WTC11 (cell line): ENCODE data around the gene FBXL7. TPM values are rescaled to one million over a fixed set of nuclear protein-coding genes. Genes with fewer than 3 reads are reported as not detected.

Source experiments
- ATAC-seq: fragments of 200-7000 bp; cut with Tn5 transposase; 2 replicates; pipeline ENCODE4 v1.10.0; 2021; ENCODE audit warnings: mild to moderate bottlenecking, moderate library complexity
- CTCF ChIA-PET: fragments of 300-600 bp; sonication (Branson Sonifier 250); formaldehyde crosslinking; loops from one replicate; lab custom pipeline; 2021; ENCODE audit warnings: antibody characterized with exemption; lab: Charles Lee
- POLR2A ChIA-PET: fragments of 350-600 bp; sonication (Branson Sonifier 250); formaldehyde crosslinking; loops from one replicate; lab custom pipeline; 2021; ENCODE audit warnings: antibody characterized with exemption; lab: Charles Lee
- DNase-seq: peaks from one replicate; pipeline ENCODE4 v3.0.0; 2021; ENCODE audit warnings: low spot score
- H3K27ac Mint-ChIP-seq: 2 replicates; pipeline ENCODE4 v1.8.0; 2021; ENCODE audit warnings: mixed read lengths
- H3K27me3 Mint-ChIP-seq: 2 replicates; pipeline ENCODE4 v1.8.0; 2021; ENCODE audit warnings: low read depth, mild to moderate bottlenecking, moderate library complexity, mixed read lengths
- H3K36me3 Mint-ChIP-seq: 2 replicates; pipeline ENCODE4 v1.8.0; 2021; ENCODE audit warnings: mixed read lengths
- H3K4me1 Mint-ChIP-seq: 2 replicates; pipeline ENCODE4 v1.8.0; 2022; ENCODE audit warnings: mixed read lengths
- H3K4me3 Mint-ChIP-seq: 2 replicates; pipeline ENCODE4 v1.8.0; 2021; ENCODE audit warnings: mild to moderate bottlenecking, moderate library complexity, mixed read lengths
- H3K9me3 Mint-ChIP-seq: 2 replicates; pipeline ENCODE4 v1.8.0; 2021; ENCODE audit warnings: mixed read lengths
- ATF1 ChIP-seq: sonication (generic); formaldehyde crosslinking; IDR thresholded peaks from 2 replicates; pipeline ENCODE4 v1.8.1; 2023; ENCODE audit warnings: mild to moderate bottlenecking, moderate library complexity, missing genetic modification reagents
- EMX1 ChIP-seq: fragments of 250-450 bp; sonication (Bioruptor Pico); IDR thresholded peaks from 2 replicates; pipeline ENCODE4 v1.8.0; 2021; ENCODE audit warnings: mild to moderate bottlenecking
- ETV6 ChIP-seq: sonication (generic); formaldehyde crosslinking; IDR thresholded peaks from 2 replicates; pipeline ENCODE4 v1.8.1; 2022; ENCODE audit warnings: mild to moderate bottlenecking, missing genetic modification reagents
- GABPB1 ChIP-seq: sonication (generic); formaldehyde crosslinking; IDR thresholded peaks from 2 replicates; pipeline ENCODE4 v1.8.1; 2023; ENCODE audit warnings: mild to moderate bottlenecking, missing genetic modification reagents
- HMGA2 ChIP-seq: fragments of 250-450 bp; sonication (Bioruptor Pico); IDR thresholded peaks from 2 replicates; pipeline ENCODE4 v1.4.0; 2021; ENCODE audit warnings: mild to moderate bottlenecking, moderate library complexity
- IRF2 ChIP-seq: sonication (generic); formaldehyde crosslinking; IDR thresholded peaks from 2 replicates; pipeline ENCODE4 v1.8.0; 2022; ENCODE audit warnings: low read depth, missing genetic modification reagents, borderline replicate concordance
- MAX ChIP-seq: sonication (generic); formaldehyde crosslinking; IDR thresholded peaks from 2 replicates; pipeline ENCODE4 v1.8.0; 2022; ENCODE audit warnings: mild to moderate bottlenecking, missing genetic modification reagents
- MLX ChIP-seq: sonication (generic); formaldehyde crosslinking; IDR thresholded peaks from 2 replicates; pipeline ENCODE4 v1.8.1; 2023; ENCODE audit warnings: mild to moderate bottlenecking, missing genetic modification reagents, moderate library complexity
- MYBL2 ChIP-seq: sonication (generic); formaldehyde crosslinking; IDR thresholded peaks from 2 replicates; pipeline ENCODE4 v1.8.1; 2023; ENCODE audit warnings: mild to moderate bottlenecking, moderate library complexity, missing genetic modification reagents
- NFYB ChIP-seq: sonication (generic); formaldehyde crosslinking; conservative IDR thresholded peaks from 2 replicates; pipeline ENCODE4 v1.8.0; 2022; ENCODE audit warnings: low read depth, missing genetic modification reagents
- NR3C1 ChIP-seq: sonication (generic); formaldehyde crosslinking; conservative IDR thresholded peaks from 2 replicates; pipeline ENCODE4 v1.8.1; 2023; ENCODE audit warnings: low read depth, mild to moderate bottlenecking, missing genetic modification reagents
- TCF7 ChIP-seq: sonication (generic); formaldehyde crosslinking; IDR thresholded peaks from 2 replicates; pipeline ENCODE4 v1.8.0; 2022; ENCODE audit warnings: mild to moderate bottlenecking, low read depth, missing genetic modification reagents, moderate library complexity
- TEAD4 ChIP-seq: sonication (generic); formaldehyde crosslinking; IDR thresholded peaks from 2 replicates; pipeline ENCODE4 v1.8.0; 2022; ENCODE audit warnings: mild to moderate bottlenecking, missing genetic modification reagents
- ZNF138 ChIP-seq: sonication (generic); formaldehyde crosslinking; conservative IDR thresholded peaks from 2 replicates; pipeline ENCODE4 v1.8.1; 2022; ENCODE audit warnings: mild to moderate bottlenecking, moderate library complexity, missing genetic modification reagents
- ZNF263 ChIP-seq: sonication (generic); formaldehyde crosslinking; IDR thresholded peaks from 2 replicates; pipeline ENCODE4 v1.8.1; 2022; ENCODE audit warnings: low read depth, mild to moderate bottlenecking, moderate library complexity, missing genetic modification reagents
- ZNF317 ChIP-seq: sonication (generic); formaldehyde crosslinking; IDR thresholded peaks from 2 replicates; pipeline ENCODE4 v1.8.1; 2023; ENCODE audit warnings: low read depth, mild to moderate bottlenecking, moderate library complexity, missing genetic modification reagents, borderline replicate concordance
- ZNF396 ChIP-seq: fragments of 250-450 bp; sonication (Bioruptor Pico); IDR thresholded peaks from 2 replicates; pipeline ENCODE4 v1.8.0; 2021; ENCODE audit warnings: mild to moderate bottlenecking, moderate library complexity, borderline replicate concordance
- total RNA-seq: library from RNA; stranded (reverse); gene quantifications from 3 replicates; pipeline ENCODE4 v1.2.3, GENCODE V29; 2021
- TF ChIP-seq, protein P1 (sequence below): sonication (generic); formaldehyde crosslinking; IDR thresholded peaks from 2 replicates; pipeline ENCODE4 v1.8.0; 2022; ENCODE audit warnings: mild to moderate bottlenecking, missing genetic modification reagents
- TF ChIP-seq, protein P2 (sequence below): fragments of 250-450 bp; sonication (Bioruptor Pico); IDR thresholded peaks from 2 replicates; pipeline ENCODE4 v1.9.0; 2021; ENCODE audit warnings: mild to moderate bottlenecking
- TF ChIP-seq, protein P3 (sequence below): sonication (generic); formaldehyde crosslinking; IDR thresholded peaks from 2 replicates; pipeline ENCODE4 v1.8.1; 2023; ENCODE audit warnings: mild to moderate bottlenecking, missing genetic modification reagents, borderline replicate concordance
- TF ChIP-seq, protein P4 (sequence below): fragments of 250-450 bp; sonication (Bioruptor Pico); IDR thresholded peaks from 2 replicates; pipeline ENCODE4 v1.9.0; 2021; ENCODE audit warnings: mild to moderate bottlenecking

The FBXL7 gene
- total RNA-seq, 1 experiment from 2014 or later = 13.8 TPM

DNA sequence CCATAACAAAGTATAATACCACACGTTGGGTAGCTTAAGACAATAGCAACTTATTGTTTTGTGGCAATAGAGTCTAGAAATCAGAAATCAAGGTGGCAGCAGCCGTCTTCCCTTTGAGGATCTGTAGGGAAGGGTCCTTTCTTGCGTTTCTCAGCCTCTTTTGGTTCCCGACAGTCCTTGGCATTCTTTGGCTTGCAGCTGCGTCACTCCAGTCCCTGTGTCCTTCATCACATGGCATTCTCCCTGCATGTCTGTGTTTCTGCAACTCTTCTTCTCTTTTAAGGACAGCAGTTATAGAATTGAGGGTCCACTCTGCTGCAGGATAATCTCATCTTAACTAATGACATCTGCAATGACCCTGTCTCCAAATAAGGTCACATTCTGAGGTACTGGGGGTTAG is 140.1 kb downstream of the FBXL7 start (continued):
- TF ChIP-seq ZNF138 (CRISPR knock-in tag) = no peak
- no peak for TF ChIP-seq MAX
- TF ChIP-seq ZNF317 (CRISPR knock-in tag) = no peak
- no peak for TF ChIP-seq ZNF396 (CRISPR knock-in tag)
- TF ChIP-seq NFYB (CRISPR knock-in tag) = no peak
- TF ChIP-seq, all 79 proteins: peak for 0

DNA sequence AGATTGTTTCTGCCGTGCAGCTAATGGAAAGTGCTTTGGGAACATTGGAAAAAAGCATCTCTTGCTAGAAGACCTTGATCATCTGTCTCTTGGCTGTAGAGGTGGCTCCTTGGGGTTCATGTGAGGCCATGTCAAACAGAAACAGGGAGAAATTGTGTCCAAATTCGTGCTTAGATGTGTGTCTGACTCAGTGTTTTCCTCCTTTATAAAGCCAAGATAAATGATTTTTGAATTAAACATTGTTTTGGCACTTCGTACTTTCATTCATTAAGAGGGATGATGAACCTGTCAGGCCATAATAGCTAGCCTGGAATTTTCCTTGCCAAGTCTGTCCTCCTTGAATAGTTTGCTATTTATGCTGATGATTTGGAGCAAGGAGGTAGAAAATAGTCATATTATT is 143.8 kb downstream of the FBXL7 start:
- Mint-ChIP-seq H3K27ac (0 out of 2 replicates have a peak overlapping the region, but pooled peaks have one; percentile 3), H3K4me1 (peaks cover 49% of the 10 kb centered on the region), H3K36me3 (0 out of 2 replicates have a peak, but pooled peaks cover 4% of the 10 kb centered on the region), H3K9me3 (peaks cover 7% of the 10 kb centered on the region), H3K27me3 (no peaks in the 10 kb centered on the region; the same call in 1 of the 2 replicates), H3K4me3 (no peak overlapping the region)
- no peak for TF ChIP-seq GABPB1
- DNase-seq = no peak
- ATAC-seq = no peak
- ChIA-PET POLR2A (no interaction called here), CTCF (no interaction called here)

DNA sequence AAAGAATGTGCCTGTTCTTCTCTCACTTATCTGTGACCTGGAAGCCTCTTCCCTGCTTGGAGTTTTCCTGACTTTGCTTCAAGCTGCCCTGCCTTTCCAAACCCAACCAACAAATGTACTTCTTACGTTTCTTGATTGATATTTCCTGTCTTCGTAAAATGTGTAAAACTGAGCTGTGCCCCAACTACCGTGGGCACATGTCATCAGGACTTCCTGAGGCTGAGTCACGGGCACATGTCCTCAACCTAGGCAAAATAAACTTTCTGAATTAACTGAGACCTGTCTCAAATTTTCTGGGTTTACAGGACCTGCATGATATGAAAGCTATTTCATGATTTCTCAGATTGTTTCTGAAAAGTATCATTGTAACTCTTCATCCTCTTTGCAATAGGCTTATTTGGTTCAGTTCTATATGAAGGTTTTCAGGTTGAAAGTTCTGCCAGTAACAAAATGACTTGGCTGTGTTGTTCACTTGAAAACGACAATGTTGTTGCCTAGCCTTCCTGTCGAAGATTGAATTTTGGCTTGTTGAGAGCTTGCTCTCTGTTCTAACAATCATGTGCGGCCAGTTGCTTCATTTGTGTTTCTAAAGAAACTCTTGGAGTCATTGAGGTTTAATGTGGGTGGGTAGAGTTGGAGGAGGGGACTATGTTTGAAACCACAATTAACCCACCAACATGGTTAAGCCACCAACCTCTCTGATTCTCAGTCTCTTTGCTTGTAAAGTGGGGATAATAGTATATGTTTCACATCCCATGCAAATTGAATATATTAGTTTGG is 145.6 kb downstream of the FBXL7 start:
- peak overlapping the region; percentile 97 for H3K27ac Mint-ChIP-seq
- DNase-seq (no peak), ATAC-seq (peak; percentile 86)
- CTCF ChIA-PET = no interaction called here
- TF ChIP-seq, protein P1, sequence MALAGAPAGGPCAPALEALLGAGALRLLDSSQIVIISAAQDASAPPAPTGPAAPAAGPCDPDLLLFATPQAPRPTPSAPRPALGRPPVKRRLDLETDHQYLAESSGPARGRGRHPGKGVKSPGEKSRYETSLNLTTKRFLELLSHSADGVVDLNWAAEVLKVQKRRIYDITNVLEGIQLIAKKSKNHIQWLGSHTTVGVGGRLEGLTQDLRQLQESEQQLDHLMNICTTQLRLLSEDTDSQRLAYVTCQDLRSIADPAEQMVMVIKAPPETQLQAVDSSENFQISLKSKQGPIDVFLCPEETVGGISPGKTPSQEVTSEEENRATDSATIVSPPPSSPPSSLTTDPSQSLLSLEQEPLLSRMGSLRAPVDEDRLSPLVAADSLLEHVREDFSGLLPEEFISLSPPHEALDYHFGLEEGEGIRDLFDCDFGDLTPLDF (CRISPR knock-in tag) = no peak
- TF ChIP-seq ZNF263 (no peak), IRF2 (CRISPR knock-in tag) (no peak), NR3C1 (CRISPR knock-in tag) (no peak), GABPB1 (no peak), MLX (no peak), EMX1 (no peak), MYBL2 (no peak), TCF7 (CRISPR knock-in tag) (no peak), HMGA2 (CRISPR knock-in tag) (no peak), TEAD4 (CRISPR knock-in tag) (no peak)
- TF ChIP-seq, protein P2, sequence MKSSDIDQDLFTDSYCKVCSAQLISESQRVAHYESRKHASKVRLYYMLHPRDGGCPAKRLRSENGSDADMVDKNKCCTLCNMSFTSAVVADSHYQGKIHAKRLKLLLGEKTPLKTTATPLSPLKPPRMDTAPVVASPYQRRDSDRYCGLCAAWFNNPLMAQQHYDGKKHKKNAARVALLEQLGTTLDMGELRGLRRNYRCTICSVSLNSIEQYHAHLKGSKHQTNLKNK = no peak
- peak overlapping the region; percentile 32 for H3K4me3 Mint-ChIP-seq
- H3K9me3 Mint-ChIP-seq = peaks cover 7% of the 10 kb centered on the region
- H3K4me1 Mint-ChIP-seq = peaks cover 49% of the 10 kb centered on the region
- H3K27me3 Mint-ChIP-seq = no peaks in the 10 kb centered on the region; the same call in 1 of the 2 replicates
- peaks cover 2% of the 10 kb centered on the region; the same call in 1 of the 2 replicates for H3K36me3 Mint-ChIP-seq
- POLR2A ChIA-PET = interaction anchor here (0.6 kb wide), 1 partner anchor 27 kb away, joined by 4 read pairs; no protein-coding TSS in a partner anchor

DNA sequence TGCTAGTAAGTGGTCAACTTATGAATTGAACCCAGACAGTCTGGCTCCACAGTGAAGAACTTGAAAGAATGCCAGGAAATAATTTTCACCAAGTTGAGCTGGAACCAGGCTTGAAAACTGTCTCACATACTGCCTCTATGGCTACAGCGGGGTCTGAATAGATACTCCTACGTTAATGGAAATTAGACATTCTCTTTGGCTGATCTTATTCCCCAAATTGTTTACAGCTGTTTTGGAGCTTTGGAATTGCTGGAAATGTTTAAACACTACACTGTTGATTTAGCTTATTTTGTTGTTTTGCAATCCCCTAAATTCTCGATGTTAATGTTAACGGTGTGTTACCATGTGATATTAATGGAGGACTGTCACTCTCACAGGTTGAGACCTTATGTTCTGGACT is 146.4 kb downstream of the FBXL7 start:
- H3K4me1 Mint-ChIP-seq = peaks cover 49% of the 10 kb centered on the region
- ATAC-seq (no peak), DNase-seq (no peak)
- H3K27ac Mint-ChIP-seq = peak overlapping the region; percentile 43; the same call in 1 of the 2 replicates
- no peak overlapping the region for H3K4me3 Mint-ChIP-seq
- H3K9me3 Mint-ChIP-seq = peaks cover 7% of the 10 kb centered on the region
- no peaks in the 10 kb centered on the region; the same call in 1 of the 2 replicates for H3K27me3 Mint-ChIP-seq
- peaks cover 6% of the 10 kb centered on the region; the same call in 1 of the 2 replicates for H3K36me3 Mint-ChIP-seq
- CTCF ChIA-PET = no interaction called here
- POLR2A ChIA-PET = no interaction called here
- TF ChIP-seq, protein P3, sequence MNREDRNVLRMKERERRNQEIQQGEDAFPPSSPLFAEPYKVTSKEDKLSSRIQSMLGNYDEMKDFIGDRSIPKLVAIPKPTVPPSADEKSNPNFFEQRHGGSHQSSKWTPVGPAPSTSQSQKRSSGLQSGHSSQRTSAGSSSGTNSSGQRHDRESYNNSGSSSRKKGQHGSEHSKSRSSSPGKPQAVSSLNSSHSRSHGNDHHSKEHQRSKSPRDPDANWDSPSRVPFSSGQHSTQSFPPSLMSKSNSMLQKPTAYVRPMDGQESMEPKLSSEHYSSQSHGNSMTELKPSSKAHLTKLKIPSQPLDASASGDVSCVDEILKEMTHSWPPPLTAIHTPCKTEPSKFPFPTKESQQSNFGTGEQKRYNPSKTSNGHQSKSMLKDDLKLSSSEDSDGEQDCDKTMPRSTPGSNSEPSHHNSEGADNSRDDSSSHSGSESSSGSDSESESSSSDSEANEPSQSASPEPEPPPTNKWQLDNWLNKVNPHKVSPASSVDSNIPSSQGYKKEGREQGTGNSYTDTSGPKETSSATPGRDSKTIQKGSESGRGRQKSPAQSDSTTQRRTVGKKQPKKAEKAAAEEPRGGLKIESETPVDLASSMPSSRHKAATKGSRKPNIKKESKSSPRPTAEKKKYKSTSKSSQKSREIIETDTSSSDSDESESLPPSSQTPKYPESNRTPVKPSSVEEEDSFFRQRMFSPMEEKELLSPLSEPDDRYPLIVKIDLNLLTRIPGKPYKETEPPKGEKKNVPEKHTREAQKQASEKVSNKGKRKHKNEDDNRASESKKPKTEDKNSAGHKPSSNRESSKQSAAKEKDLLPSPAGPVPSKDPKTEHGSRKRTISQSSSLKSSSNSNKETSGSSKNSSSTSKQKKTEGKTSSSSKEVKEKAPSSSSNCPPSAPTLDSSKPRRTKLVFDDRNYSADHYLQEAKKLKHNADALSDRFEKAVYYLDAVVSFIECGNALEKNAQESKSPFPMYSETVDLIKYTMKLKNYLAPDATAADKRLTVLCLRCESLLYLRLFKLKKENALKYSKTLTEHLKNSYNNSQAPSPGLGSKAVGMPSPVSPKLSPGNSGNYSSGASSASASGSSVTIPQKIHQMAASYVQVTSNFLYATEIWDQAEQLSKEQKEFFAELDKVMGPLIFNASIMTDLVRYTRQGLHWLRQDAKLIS = no peak
- no peak for TF ChIP-seq ZNF396 (CRISPR knock-in tag)
- TF ChIP-seq ATF1 (CRISPR knock-in tag) = no peak
- TF ChIP-seq, protein P4, sequence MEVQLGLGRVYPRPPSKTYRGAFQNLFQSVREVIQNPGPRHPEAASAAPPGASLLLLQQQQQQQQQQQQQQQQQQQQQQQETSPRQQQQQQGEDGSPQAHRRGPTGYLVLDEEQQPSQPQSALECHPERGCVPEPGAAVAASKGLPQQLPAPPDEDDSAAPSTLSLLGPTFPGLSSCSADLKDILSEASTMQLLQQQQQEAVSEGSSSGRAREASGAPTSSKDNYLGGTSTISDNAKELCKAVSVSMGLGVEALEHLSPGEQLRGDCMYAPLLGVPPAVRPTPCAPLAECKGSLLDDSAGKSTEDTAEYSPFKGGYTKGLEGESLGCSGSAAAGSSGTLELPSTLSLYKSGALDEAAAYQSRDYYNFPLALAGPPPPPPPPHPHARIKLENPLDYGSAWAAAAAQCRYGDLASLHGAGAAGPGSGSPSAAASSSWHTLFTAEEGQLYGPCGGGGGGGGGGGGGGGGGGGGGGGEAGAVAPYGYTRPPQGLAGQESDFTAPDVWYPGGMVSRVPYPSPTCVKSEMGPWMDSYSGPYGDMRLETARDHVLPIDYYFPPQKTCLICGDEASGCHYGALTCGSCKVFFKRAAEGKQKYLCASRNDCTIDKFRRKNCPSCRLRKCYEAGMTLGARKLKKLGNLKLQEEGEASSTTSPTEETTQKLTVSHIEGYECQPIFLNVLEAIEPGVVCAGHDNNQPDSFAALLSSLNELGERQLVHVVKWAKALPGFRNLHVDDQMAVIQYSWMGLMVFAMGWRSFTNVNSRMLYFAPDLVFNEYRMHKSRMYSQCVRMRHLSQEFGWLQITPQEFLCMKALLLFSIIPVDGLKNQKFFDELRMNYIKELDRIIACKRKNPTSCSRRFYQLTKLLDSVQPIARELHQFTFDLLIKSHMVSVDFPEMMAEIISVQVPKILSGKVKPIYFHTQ (CRISPR knock-in tag) = no peak
- no peak for TF ChIP-seq ETV6
